ENCODE data around the gene PCSK7.
"Not testable (repeated sequence)": the region's sequence is repeated elsewhere in the genome, so short reads cannot be mapped to it uniquely, and the experiment has no call there.

Gene PCSK7

GRCh38 chr11:117217141-117218084 is 14.5 kb downstream of the PCSK7 start:
- no peak for DNase-seq (ENCODE audit: low read depth in 2 of 2)

GRCh38 chr11:117214404-117215110 is 17.3 kb downstream of the PCSK7 start:
- no peak for DNase-seq (ENCODE audit: low read depth in 2 of 2)

GRCh38 chr11:117212697-117213355 is 19.0 kb downstream of the PCSK7 start:
- no peak for DNase-seq (ENCODE audit: low read depth in 2 of 2)

- no peak for DNase-seq (ENCODE audit: low read depth in 2 of 2)
These were observed 21.3 kb downstream of the PCSK7 start for GRCh38 chr11:117210620-117211019.

GRCh38 chr11:117209351-117210125 is 22.3 kb downstream of the PCSK7 start:
- DNase-seq (ENCODE audit: low read depth in 2 of 2) = not testable (repeated sequence)

GRCh38 chr11:117208710-117209109 is 23.2 kb downstream of the PCSK7 start:
- DNase-seq (ENCODE audit: low read depth in 2 of 2) = not testable (repeated sequence)

GRCh38 chr11:117207481-117207880 is 24.4 kb downstream of the PCSK7 start:
- not testable (repeated sequence) for DNase-seq (ENCODE audit: low read depth in 2 of 2)

GRCh38 chr11:117206859-117207258 is 25.0 kb downstream of the PCSK7 start:
- not testable (repeated sequence) for DNase-seq (ENCODE audit: low read depth in 2 of 2)

- not testable (repeated sequence) for DNase-seq (ENCODE audit: low read depth in 2 of 2)
These were observed 25.8 kb downstream of the PCSK7 start for GRCh38 chr11:117206111-117206510.

- DNase-seq (ENCODE audit: low read depth in 2 of 2) = no peak
These were observed 26.6 kb downstream of the PCSK7 start for GRCh38 chr11:117205211-117205818.

- no peak for DNase-seq (ENCODE audit: low read depth in 2 of 2)
These were observed 27.4 kb downstream of the PCSK7 start for GRCh38 chr11:117204283-117205080.

- DNase-seq (ENCODE audit: low read depth in 2 of 2) = no peak
These were observed 28.8 kb downstream of the PCSK7 start for GRCh38 chr11:117203069-117203407.

GRCh38 chr11:117202386-117203068 is 29.3 kb downstream of the PCSK7 start:
- no peak for DNase-seq (ENCODE audit: low read depth in 2 of 2)

- DNase-seq (ENCODE audit: low read depth in 2 of 2) = no peak
These were observed 30.1 kb downstream of the PCSK7 start for GRCh38 chr11:117201658-117202305.

- no peak for DNase-seq (ENCODE audit: low read depth in 2 of 2)
These were observed 30.8 kb downstream of the PCSK7 start for GRCh38 chr11:117200813-117201657.

- no peak for DNase-seq (ENCODE audit: low read depth in 2 of 2)
These were observed 31.7 kb downstream of the PCSK7 start for GRCh38 chr11:117199916-117200812.

Measured in stimulated activated CD4-positive, alpha-beta T cell treated with anti-CD3 and anti-CD28 coated beads, Interleukin-12 subunit alpha, Interleukin-12 subunit beta, amount 100 ng/mL, for 24 hours (primary cell).